Measurements from ENCODE around the gene MEGF6. TPM values are rescaled to one million over a fixed set of nuclear protein-coding genes. Genes with fewer than 3 reads are reported as not detected.

MEGF6 gene
- total and polyA plus RNA-seq, 2 of the 8 experiments (the other 6 are each of a cell fraction or from before 2014, with no cell fraction given), result 4.1 to 14.8 TPM

DNA sequence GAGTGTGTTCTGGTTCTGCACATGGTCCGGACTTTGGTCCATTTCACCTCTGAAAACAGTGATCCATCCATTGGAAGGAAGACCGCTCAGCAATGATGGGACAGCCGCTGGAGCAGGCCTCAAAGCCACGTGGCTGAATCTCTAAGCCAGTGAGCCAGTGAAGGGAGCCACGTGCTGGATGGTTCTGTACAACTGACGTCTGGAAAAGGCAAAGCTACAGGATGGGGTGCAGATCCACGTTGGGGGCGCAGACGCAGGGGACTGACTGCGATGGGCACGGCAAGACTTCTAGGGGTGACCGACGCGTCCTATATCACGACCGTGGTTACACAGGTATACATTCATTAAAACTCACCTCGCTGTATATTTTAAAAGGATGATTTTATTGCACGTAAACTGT, 167.0 kb downstream of the MEGF6 start:
- H3K79me1 ChIP-seq (ENCODE audit: low read depth, low read length), result no peaks in the 10 kb centered on the region
- no peaks in the 10 kb centered on the region for H4K20me1 ChIP-seq (replicated peaks in 1 of 2; ENCODE audit: control insufficient read depth in 1 of 2, insufficient read depth in 2 of 2, low read length in 2 of 2)
- no peak overlapping the region for H3K18ac ChIP-seq (ENCODE audit: extremely low read depth, low read length)
- H3K4ac ChIP-seq (replicated peaks; ENCODE audit: insufficient read length, low read depth, low read length), result no peak overlapping the region
- H2BK120ac ChIP-seq (replicated peaks; ENCODE audit: low read depth, low read length), result no peak overlapping the region
- H2BK12ac ChIP-seq (ENCODE audit: low read depth, low read length), result no peak overlapping the region; the same call in 1 of the 2 replicates
- no peaks in the 10 kb centered on the region for H3K36me3 ChIP-seq (ENCODE audit: control insufficient read depth in 2 of 4, insufficient read depth in 4 of 4, low read length in 3 of 4)
- H3K23me2 ChIP-seq (ENCODE audit: low read depth, low read length), result no peaks in the 10 kb centered on the region
- H4K91ac ChIP-seq (replicated peaks; ENCODE audit: insufficient read length, low read length), result no peak overlapping the region
- no peak overlapping the region for H3K23ac ChIP-seq (ENCODE audit: insufficient read length)
- H3K9ac ChIP-seq (replicated peaks in 1 of 4; ENCODE audit: extremely low read depth in 1 of 4, low read depth in 3 of 4, low read length in 3 of 4), result no peak overlapping the region
- POLR2A ChIA-PET (ENCODE audit: partially characterized antibody), result no interaction called here
- no peak overlapping the region for H2BK5ac ChIP-seq (ENCODE audit: low read depth, low read length)
- no peak for FAIRE-seq
- 91% methylated on average over 18 of the region's 18 CpGs; no CpG with 5 or more reads in 1 of the 2 experiments for WGBS, 2 experiments (ENCODE audit: extremely low coverage in 1 of 2, insufficient coverage in 1 of 2, insufficient read length in 1 of 2, insufficient replicate concordance in 2 of 2, low coverage in 1 of 2, low lambda C conversion rate in 2 of 2, missing lambda C conversion rate in 1 of 2)
- H3K56ac ChIP-seq (replicated peaks; ENCODE audit: insufficient read length, low read depth, low read length), result no peak overlapping the region
- H2AFZ ChIP-seq (ENCODE audit: low read length), result no peak overlapping the region
- no peaks in the 10 kb centered on the region for H3K9me3 ChIP-seq (ENCODE audit: insufficient read depth in 2 of 2, low read depth in 1 of 2, low read length in 1 of 2)
- H3K27me3 ChIP-seq (replicated peaks in 1 of 4; ENCODE audit: control insufficient read depth in 3 of 4, extremely low read depth in 1 of 4, insufficient read depth in 3 of 4, low read length in 3 of 4), result peaks cover 0 to 2% (median 0%) of the 10 kb centered on the region in 4 experiments; a peak in 1 of 7 replicates
- H4K8ac ChIP-seq (ENCODE audit: extremely low read depth, insufficient read depth, low read length), result no peak overlapping the region
- no peaks in the 10 kb centered on the region for H3K79me2 ChIP-seq (ENCODE audit: control insufficient read depth in 1 of 2, insufficient read depth in 2 of 2, low read length in 2 of 2)
- DNase-seq (ENCODE audit: low read depth in 1 of 2, low spot score in 2 of 2), result no peak
- H3K14ac ChIP-seq (ENCODE audit: insufficient read length), result no peak overlapping the region
- no peak overlapping the region for H2BK15ac ChIP-seq (ENCODE audit: low read length)
- H4K5ac ChIP-seq (ENCODE audit: insufficient read length, low read depth, low read length), result no peak overlapping the region
- peaks cover 0 to 2% (median under 1%) of the 10 kb centered on the region in 4 experiments; a peak in 3 of 7 replicates for H3K4me1 ChIP-seq (replicated peaks in 1 of 4; ENCODE audit: control insufficient read depth in 3 of 4, insufficient read depth in 4 of 4, low read length in 3 of 4)
- H2BK20ac ChIP-seq (ENCODE audit: low read length), result no peak overlapping the region
- TF ChIP-seq JUND (IDR thresholded peaks at IDR 0.05; ENCODE audit: low read length), result no peak
- no peak for TF ChIP-seq NRF1 (IDR thresholded peaks at IDR 0.05; ENCODE audit: low read depth, low read length)
- TF ChIP-seq KDM5A (IDR thresholded peaks at IDR 0.05; ENCODE audit: low read length), result no peak
- TF ChIP-seq RAD21 (IDR thresholded peaks at IDR 0.05 in 1 of 2, conservative IDR thresholded peaks at IDR 0.05 in 1 of 2; ENCODE audit: low read depth in 2 of 2, low read length in 2 of 2), result no peak
- TF ChIP-seq BACH1 (IDR thresholded peaks at IDR 0.05; ENCODE audit: low read length), result no peak
- TF ChIP-seq GTF2F1 (IDR thresholded peaks at IDR 0.05; ENCODE audit: borderline replicate concordance, low read depth, low read length), result no peak
- TF ChIP-seq CTBP2 (IDR thresholded peaks at IDR 0.05; ENCODE audit: borderline replicate concordance, insufficient read depth, insufficient read length, low read length), result no peak
- TF ChIP-seq KDM4A (IDR thresholded peaks at IDR 0.05; ENCODE audit: low read depth, low read length, severe bottlenecking), result no peak
- no peak for TF ChIP-seq CREB1 (IDR thresholded peaks at IDR 0.05)
- no peak for TF ChIP-seq EZH2 (IDR thresholded peaks at IDR 0.05; ENCODE audit: low read depth, low read length, severe bottlenecking)
- no peak for TF ChIP-seq POLR2AphosphoS5 (IDR thresholded peaks at IDR 0.05; ENCODE audit: low read depth, low read length)
- no peak for TF ChIP-seq KDM1A (IDR thresholded peaks at IDR 0.05; ENCODE audit: borderline replicate concordance, low read length)
- CTCF ChIA-PET (ENCODE audit: partially characterized antibody), result interaction anchor here (0.6 to 6.5 kb wide), 5 partner anchors 9 to 882 kb away, joined by 3 to 35 read pairs (median 4); no protein-coding TSS in a partner anchor
- H3K4me2 ChIP-seq (ENCODE audit: insufficient read depth in 1 of 2, low read depth in 2 of 2, low read length in 2 of 2), result no peak overlapping the region
- H3K4me3 ChIP-seq (ENCODE audit: extremely low read depth in 1 of 4, insufficient read depth in 2 of 4, low read depth in 3 of 4, low read length in 4 of 4), result no peak overlapping the region
- no peak overlapping the region for H3K27ac ChIP-seq (ENCODE audit: low read depth, low read length)
- no peak overlapping the region for H2AK5ac ChIP-seq (ENCODE audit: low read depth, low read length)

Measured in H1 (cell line).